HepG2 (cell line): Measurements from ENCODE around the gene RFFL. TPM values are rescaled to one million over a fixed set of nuclear protein-coding genes. Genes with fewer than 3 reads are reported as not detected.

Experiments
- ARID5B ChIP-seq: IDR thresholded peaks from 2 replicates; pipeline ENCODE4 v1.4.0; 2020; ENCODE audit warnings: mild to moderate bottlenecking, missing genetic modification reagents
- DPF2 ChIP-seq: sonication (generic); formaldehyde crosslinking; IDR thresholded peaks from 2 replicates; pipeline ENCODE4 v1.4.0; 2020; ENCODE audit warnings: mild to moderate bottlenecking, low read depth, missing genetic modification reagents, borderline replicate concordance
- HINFP ChIP-seq: sonication (generic); formaldehyde crosslinking; IDR thresholded peaks from 2 replicates; pipeline ENCODE4 v1.4.0; 2020; ENCODE audit warnings: low read depth, mild to moderate bottlenecking, missing genetic modification reagents
- MED13 ChIP-seq: sonication (generic); formaldehyde crosslinking; IDR thresholded peaks from 2 replicates; pipeline ENCODE4 v1.5.0; 2020; ENCODE audit warnings: missing genetic modification reagents
- MTA1 ChIP-seq: sonication (generic); formaldehyde crosslinking; IDR thresholded peaks from 2 replicates; pipeline ENCODE4 v1.4.0; 2020; ENCODE audit warnings: missing genetic modification reagents, mild to moderate bottlenecking, borderline replicate concordance
- NR2F6 ChIP-seq, 2 experiments: IDR thresholded peaks; 2 replicates each; pipeline ENCODE4 v1.6.1; 2016; ENCODE audit warnings: antibody characterized with exemption in 1 of 2, mild to moderate bottlenecking in 1 of 2
- TFDP2 ChIP-seq: sonication (generic); formaldehyde crosslinking; IDR thresholded peaks from 2 replicates; pipeline ENCODE4 v1.4.0; 2020; ENCODE audit warnings: missing genetic modification reagents
- ZFP90 ChIP-seq: sonication (generic); formaldehyde crosslinking; IDR thresholded peaks from 2 replicates; pipeline ENCODE4 v1.8.0; 2022; ENCODE audit warnings: missing genetic modification reagents, mild to moderate bottlenecking, inconsistent platforms, borderline replicate concordance
- ZNF12 ChIP-seq: sonication (generic); formaldehyde crosslinking; IDR thresholded peaks from 2 replicates; pipeline ENCODE4 v1.5.0; 2020; ENCODE audit warnings: missing genetic modification reagents
- ZNF234 ChIP-seq: sonication (generic); formaldehyde crosslinking; conservative IDR thresholded peaks from 2 replicates; pipeline ENCODE4 v1.5.1; 2020; ENCODE audit warnings: mild to moderate bottlenecking, missing genetic modification reagents
- ZNF296 ChIP-seq: sonication (generic); formaldehyde crosslinking; conservative IDR thresholded peaks from 2 replicates; pipeline ENCODE4 v1.5.0; 2020; ENCODE audit warnings: mild to moderate bottlenecking, missing genetic modification reagents
- ZNF569 ChIP-seq: sonication (generic); formaldehyde crosslinking; IDR thresholded peaks from 2 replicates; pipeline ENCODE4 v1.5.0; 2020; ENCODE audit warnings: mild to moderate bottlenecking, missing genetic modification reagents, moderate library complexity, borderline replicate concordance
- ZNF7 ChIP-seq: IDR thresholded peaks from 2 replicates; pipeline ENCODE4 v1.6.1; 2016; ENCODE audit warnings: missing biosample characterization, missing genetic modification reagents
- ZZZ3 ChIP-seq: sonication (generic); formaldehyde crosslinking; IDR thresholded peaks from 2 replicates; pipeline ENCODE4 v1.4.0; 2020; ENCODE audit warnings: missing genetic modification reagents, mild to moderate bottlenecking, borderline replicate concordance
- polyA plus RNA-seq, 8 experiments: library from polyadenylated mRNA; depleted of rRNA in 3 of 8; stranded (reverse) in 7 of 8; unstranded in 1 of 8; fragments of >200 nt; fragmentation: Illumina TruSeq in 4 of 8; extraction: Trizol in 4 of 8; gene quantifications; 2 replicates each; pipeline versions ENCODE4 v1.2.1 to v1.2.3, GENCODE V29; 2011 to 2016; ENCODE audit warnings: low read depth in 4 of 8, missing spikeins in 1 of 8, mixed read lengths in 1 of 8; ENCODE audit not compliant: insufficient read depth in 1 of 8
- total RNA-seq, 5 experiments: library from RNA; depleted of rRNA; stranded (reverse); fragments of >200 nt; fragmentation: Illumina TruSeq; extraction: Trizol; gene quantifications; 2 replicates each; pipeline ENCODE4 v1.2.3, GENCODE V29; 2016; ENCODE audit warnings: low read depth in 1 of 5
- TF ChIP-seq, protein P1 (sequence below), 2 experiments: sonication (generic) in 1 of 2; formaldehyde crosslinking in 1 of 2; IDR thresholded peaks; 2 replicates each; pipeline versions ENCODE4 v1.4.0 to v1.6.1; 2016 to 2020; ENCODE audit warnings: borderline replicate concordance in 1 of 2, low read depth in 1 of 2, mild to moderate bottlenecking in 1 of 2, missing genetic modification reagents in 1 of 2

The RFFL gene
- total and polyA plus RNA-seq, 2 of the 13 experiments (the other 11 are each of a cell fraction or from before 2014, with no cell fraction given) = 24.3 to 48.6 TPM

GRCh38 chr17:35063514-35064223, at the start of gene RFFL (continued):
- TF ChIP-seq ZNF569 (CRISPR knock-in tag) (peak; percentile 49; the same call in 1 of the 2 replicates), HINFP (CRISPR knock-in tag) (no peak; the same call in 1 of the 2 replicates), ZNF296 (CRISPR knock-in tag) (no peak), ZZZ3 (CRISPR knock-in tag) (no peak), TFDP2 (CRISPR knock-in tag) (no peak; the same call in 1 of the 2 replicates), ZNF12 (CRISPR knock-in tag) (peak; percentile 57; the same call in 1 of the 2 replicates), MED13 (CRISPR knock-in tag) (peak; percentile 86), ZNF234 (CRISPR knock-in tag) (no peak), MTA1 (CRISPR knock-in tag) (0 out of 2 replicates have a peak, but pooled peaks have one; percentile 40), ZFP90 (CRISPR knock-in tag) (0 out of 2 replicates have a peak, but pooled peaks have one; percentile 67), ZNF7 (no peak), ARID5B (CRISPR knock-in tag) (peak; percentile 93), DPF2 (CRISPR knock-in tag) (peak; percentile 75; the same call in 1 of the 2 replicates), NR2F6 (IDR thresholded peaks at IDR 0.05) (no peak), NR2F6 (CRISPR knock-in tag; IDR thresholded peaks at IDR 0.05) (peak; percentile 59)
- TF ChIP-seq, protein P1, sequence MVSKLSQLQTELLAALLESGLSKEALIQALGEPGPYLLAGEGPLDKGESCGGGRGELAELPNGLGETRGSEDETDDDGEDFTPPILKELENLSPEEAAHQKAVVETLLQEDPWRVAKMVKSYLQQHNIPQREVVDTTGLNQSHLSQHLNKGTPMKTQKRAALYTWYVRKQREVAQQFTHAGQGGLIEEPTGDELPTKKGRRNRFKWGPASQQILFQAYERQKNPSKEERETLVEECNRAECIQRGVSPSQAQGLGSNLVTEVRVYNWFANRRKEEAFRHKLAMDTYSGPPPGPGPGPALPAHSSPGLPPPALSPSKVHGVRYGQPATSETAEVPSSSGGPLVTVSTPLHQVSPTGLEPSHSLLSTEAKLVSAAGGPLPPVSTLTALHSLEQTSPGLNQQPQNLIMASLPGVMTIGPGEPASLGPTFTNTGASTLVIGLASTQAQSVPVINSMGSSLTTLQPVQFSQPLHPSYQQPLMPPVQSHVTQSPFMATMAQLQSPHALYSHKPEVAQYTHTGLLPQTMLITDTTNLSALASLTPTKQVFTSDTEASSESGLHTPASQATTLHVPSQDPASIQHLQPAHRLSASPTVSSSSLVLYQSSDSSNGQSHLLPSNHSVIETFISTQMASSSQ (IDR thresholded peaks at IDR 0.05; ENCODE audit: low read depth) = peak; percentile 48; the same call in 1 of the 2 replicates
- TF ChIP-seq, protein P1 (CRISPR knock-in tag; IDR thresholded peaks at IDR 0.05; ENCODE audit: borderline replicate concordance) = peak; percentile 57; the same call in 1 of the 2 replicates
